H1 (cell line): ENCODE results near the gene VPS26B. TPM values are rescaled to one million over a fixed set of nuclear protein-coding genes. Genes with fewer than 3 reads are reported as not detected.

Source experiments
- CTCF ChIA-PET: fragments of 300-600 bp; sonication (Branson Sonifier 250); formaldehyde crosslinking; loops from one replicate; lab custom pipeline; 2021; ENCODE audit not compliant: partially characterized antibody; lab: Charles Lee
- POLR2A ChIA-PET: fragments of 300-600 bp; sonication (Branson Sonifier 250); formaldehyde crosslinking; loops from one replicate; lab custom pipeline; 2021; ENCODE audit warnings: inconsistent platforms; ENCODE audit not compliant: partially characterized antibody; lab: Charles Lee
- DNase-seq, 2 experiments: peaks; one replicate each; pipeline versions ENCODE4 v3.0.0 to v3.0.0-alpha.2; 2010 to 2022; ENCODE audit warnings: low spot score in 2 of 2, low read depth in 1 of 2, mixed read lengths in 1 of 2
- FAIRE-seq: peaks from 2 replicates; lab custom pipeline; 2011; peaks lifted over from hg19 to GRCh38; lab: Jason Lieb, UNC
- H2AFZ ChIP-seq: 2 replicates; pipeline ENCODE4 v1.8.1; 2012; ENCODE audit warnings: low read length, inconsistent platforms
- H2AK5ac ChIP-seq: 2 replicates; pipeline ENCODE4 v1.6.1; 2013; ENCODE audit warnings: low read depth, low read length
- H2BK120ac ChIP-seq: replicated peaks from 2 replicates; pipeline ENCODE3; 2013; ENCODE audit warnings: low read depth, low read length, inconsistent platforms
- H2BK12ac ChIP-seq: 2 replicates; pipeline ENCODE4 v1.6.1; 2013; ENCODE audit warnings: low read depth, low read length
- H2BK15ac ChIP-seq: 2 replicates; pipeline ENCODE4 v1.6.1; 2013; ENCODE audit warnings: low read length
- H2BK20ac ChIP-seq: 2 replicates; pipeline ENCODE4 v1.6.1; 2013; ENCODE audit warnings: low read length
- H2BK5ac ChIP-seq: 2 replicates; pipeline ENCODE4 v1.6.1; 2013; ENCODE audit warnings: low read depth, low read length
- H3K14ac ChIP-seq: 2 replicates; pipeline ENCODE4 v1.6.1; 2013; ENCODE audit warnings: inconsistent platforms; ENCODE audit not compliant: insufficient read length
- H3K18ac ChIP-seq: 2 replicates; pipeline ENCODE4 v1.6.1; 2013; ENCODE audit warnings: low read length; ENCODE audit errors: extremely low read depth
- H3K23ac ChIP-seq: 2 replicates; pipeline ENCODE4 v1.6.1; 2013; ENCODE audit warnings: inconsistent platforms; ENCODE audit not compliant: insufficient read length
- H3K23me2 ChIP-seq: 2 replicates; pipeline ENCODE4 v1.6.1; 2013; ENCODE audit warnings: low read depth, low read length
- H3K27ac ChIP-seq: 2 replicates; pipeline ENCODE4 v1.6.1; 2011; ENCODE audit warnings: low read depth, low read length, inconsistent platforms
- H3K27me3 ChIP-seq, 4 experiments: replicated peaks in 1 of 4; 1 replicate in 1 of 4; 2 replicates in 3 of 4; pipeline versions ENCODE4 v1.6.1 to v1.8.1; 2011 to 2013; ENCODE audit warnings: low read length in 3 of 4, mild to moderate bottlenecking in 3 of 4, inconsistent platforms in 2 of 4, mixed read lengths in 2 of 4, moderate library complexity in 1 of 4; ENCODE audit not compliant: control insufficient read depth in 3 of 4, insufficient read depth in 3 of 4; ENCODE audit errors: extremely low read depth in 1 of 4
- H3K36me3 ChIP-seq, 4 experiments: 2 replicates each; pipeline versions ENCODE4 v1.6.1 to v1.8.1; 2011 to 2013; ENCODE audit warnings: mild to moderate bottlenecking in 4 of 4, low read length in 3 of 4, moderate library complexity in 2 of 4, control low read depth in 1 of 4, inconsistent platforms in 1 of 4; ENCODE audit not compliant: insufficient read depth in 4 of 4, control insufficient read depth in 2 of 4
- H3K4ac ChIP-seq: replicated peaks from 2 replicates; pipeline ENCODE3; 2013; ENCODE audit warnings: low read length, low read depth, mixed read lengths, inconsistent platforms; ENCODE audit not compliant: insufficient read length
- H3K4me1 ChIP-seq, 4 experiments: replicated peaks in 1 of 4; 1 replicate in 1 of 4; 2 replicates in 3 of 4; pipeline versions ENCODE4 v1.6.1 to v1.8.1; 2011 to 2013; ENCODE audit warnings: low read length in 3 of 4, inconsistent platforms in 2 of 4, mixed read lengths in 1 of 4; ENCODE audit not compliant: insufficient read depth in 4 of 4, control insufficient read depth in 3 of 4
- H3K4me2 ChIP-seq, 2 experiments: 2 replicates each; pipeline versions ENCODE4 v1.6.1 to v1.8.1; 2011 to 2013; ENCODE audit warnings: low read depth in 2 of 2, low read length in 2 of 2, control low read depth in 1 of 2, inconsistent platforms in 1 of 2, mild to moderate bottlenecking in 1 of 2; ENCODE audit not compliant: insufficient read depth in 1 of 2
- H3K4me3 ChIP-seq, 4 experiments: fragments of 200-600, 300-600 bp in 1 of 4; sonication (generic), shearing (Covaris generic), sonication (Bioruptor Twin) in 1 of 4; 2 replicates each; pipeline versions ENCODE4 v1.5.1 to v1.8.1; 2011 to 2016; ENCODE audit warnings: low read length in 4 of 4, low read depth in 3 of 4, control low read depth in 2 of 4, inconsistent platforms in 2 of 4, mild to moderate bottlenecking in 2 of 4, mixed read lengths in 1 of 4, moderate library complexity in 1 of 4; ENCODE audit not compliant: insufficient read depth in 2 of 4; ENCODE audit errors: extremely low read depth in 1 of 4
- H3K56ac ChIP-seq: replicated peaks from 2 replicates; pipeline ENCODE3; 2013; ENCODE audit warnings: low read depth, mild to moderate bottlenecking, mixed read lengths, low read length, inconsistent platforms; ENCODE audit not compliant: insufficient read length
- H3K79me1 ChIP-seq: 2 replicates; pipeline ENCODE4 v1.6.1; 2013; ENCODE audit warnings: low read depth, low read length, control low read depth
- H3K79me2 ChIP-seq, 2 experiments: 2 replicates each; pipeline versions ENCODE4 v1.6.1 to v1.8.1; 2012 to 2013; ENCODE audit warnings: low read length in 2 of 2, mild to moderate bottlenecking in 2 of 2, inconsistent platforms in 1 of 2; ENCODE audit not compliant: insufficient read depth in 2 of 2, control insufficient read depth in 1 of 2
- H3K9ac ChIP-seq, 4 experiments: replicated peaks in 1 of 4; 1 replicate in 1 of 4; 2 replicates in 3 of 4; pipeline versions ENCODE4 v1.6.1 to v1.8.1; 2011 to 2013; ENCODE audit warnings: low read depth in 3 of 4, low read length in 3 of 4, control low read depth in 2 of 4, mild to moderate bottlenecking in 2 of 4, moderate library complexity in 2 of 4, inconsistent platforms in 1 of 4; ENCODE audit errors: extremely low read depth in 1 of 4
- H3K9me3 ChIP-seq, 2 experiments: 2 replicates each; pipeline versions ENCODE4 v1.6.1 to v1.8.1; 2012 to 2013; ENCODE audit warnings: mild to moderate bottlenecking in 2 of 2, moderate library complexity in 2 of 2, control low read depth in 1 of 2, inconsistent platforms in 1 of 2, low read depth in 1 of 2, low read length in 1 of 2, mixed read lengths in 1 of 2; ENCODE audit not compliant: insufficient read depth in 2 of 2
- H4K20me1 ChIP-seq, 2 experiments: replicated peaks in 1 of 2; 2 replicates each; pipeline versions ENCODE3 to v1.8.1; 2011 to 2013; ENCODE audit warnings: inconsistent platforms in 2 of 2, low read length in 2 of 2, mild to moderate bottlenecking in 1 of 2; ENCODE audit not compliant: insufficient read depth in 2 of 2, control insufficient read depth in 1 of 2
- H4K5ac ChIP-seq: 2 replicates; pipeline ENCODE4 v1.6.1; 2013; ENCODE audit warnings: low read length, low read depth, mixed read lengths, inconsistent platforms; ENCODE audit not compliant: insufficient read length
- H4K8ac ChIP-seq: 2 replicates; pipeline ENCODE4 v1.8.0; 2013; ENCODE audit warnings: mild to moderate bottlenecking, moderate library complexity, low read length, inconsistent platforms; ENCODE audit not compliant: insufficient read depth; ENCODE audit errors: extremely low read depth
- H4K91ac ChIP-seq: replicated peaks from 2 replicates; pipeline ENCODE3; 2013; ENCODE audit warnings: low read length, mixed read lengths, inconsistent platforms; ENCODE audit not compliant: insufficient read length
- CBX5 ChIP-seq: fragments of 300-800, 300-1000 bp; sonication (generic); IDR thresholded peaks from 2 replicates; pipeline ENCODE4 v1.7.1; 2016; ENCODE audit warnings: antibody characterized with exemption, low read length, low read depth
- CTCF ChIP-seq, 3 experiments: IDR thresholded peaks; 1 replicate in 2 of 3; 2 replicates in 1 of 3; pipeline versions ENCODE4 v1.5.1 to v1.6.1; 2011; ENCODE audit warnings: low read length in 3 of 3, mild to moderate bottlenecking in 3 of 3, inconsistent platforms in 2 of 3, low read depth in 1 of 3, moderate library complexity in 1 of 3; ENCODE audit not compliant: insufficient read depth in 1 of 3; ENCODE audit errors: control extremely low read depth in 1 of 3
- E2F6 ChIP-seq: IDR thresholded peaks from 2 replicates; pipeline ENCODE4 v1.6.1; 2012; ENCODE audit warnings: inconsistent platforms
- EP300 ChIP-seq, 2 experiments: IDR thresholded peaks; 1 replicate in 1 of 2; 2 replicates in 1 of 2; pipeline ENCODE4 v1.6.1; 2011 to 2012; ENCODE audit warnings: low read depth in 2 of 2, low read length in 2 of 2, mild to moderate bottlenecking in 2 of 2, borderline replicate concordance in 1 of 2, inconsistent platforms in 1 of 2, moderate library complexity in 1 of 2
- FOSL1 ChIP-seq: IDR thresholded peaks from 2 replicates; pipeline ENCODE4 v1.6.1; 2011; ENCODE audit warnings: mild to moderate bottlenecking, low read depth, low read length, moderate library complexity; ENCODE audit not compliant: insufficient read depth
- JUN ChIP-seq: IDR thresholded peaks from 2 replicates; pipeline ENCODE4 v1.6.1; 2011; ENCODE audit warnings: low read depth, mild to moderate bottlenecking, improper control_type of control experiment, low read length
- RNF2 ChIP-seq: fragments of 200-900, 300-1000 bp; sonication (generic); IDR thresholded peaks from 2 replicates; pipeline ENCODE4 v1.7.1; 2016; ENCODE audit warnings: borderline replicate concordance, low read depth, mild to moderate bottlenecking, antibody characterized with exemption, low read length; ENCODE audit not compliant: poor library complexity, severe bottlenecking; ENCODE audit errors: missing control alignments
- YY1 ChIP-seq: IDR thresholded peaks from 2 replicates; pipeline ENCODE4 v1.6.1; 2011; ENCODE audit warnings: low read depth, mild to moderate bottlenecking, low read length
- WGBS, 2 experiments: shearing (Covaris generic) in 1 of 2; methylation state at CpG; one replicate each; pipeline versions ENCODE4 v1.1.6 to v1.1.7; 2013 to 2015; ENCODE audit warnings: low lambda C conversion rate in 2 of 2, mixed read lengths in 2 of 2, inconsistent platforms in 1 of 2, low coverage in 1 of 2, missing lambda C conversion rate in 1 of 2; ENCODE audit not compliant: insufficient replicate concordance in 2 of 2, insufficient coverage in 1 of 2, insufficient read length in 1 of 2; ENCODE audit errors: extremely low coverage in 1 of 2, missing lambda C conversion rate in 1 of 2; 5-methylcytosine and 5-hydroxymethylcytosine counted together
- polyA plus RNA-seq, 7 experiments: library from polyadenylated mRNA; depleted of rRNA in 3 of 7; stranded (reverse) in 5 of 7; unstranded in 2 of 7; fragments of >200 nt in 5 of 7; fragments of 200-250 nt in 2 of 7; gene quantifications; 1 replicate in 5 of 7; 2 replicates in 1 of 7; 4 replicates in 1 of 7; pipeline versions ENCODE4 v1.2.1 to v1.2.3, GENCODE V29; 2011 to 2013; ENCODE audit warnings: missing spikeins in 2 of 7, mixed read lengths in 2 of 7
- total RNA-seq: library from RNA; stranded (reverse); fragmentation: NEBNext Ultra II Directional; extraction: Animal tissue kit (Norgen Biotek cat#: 25700); gene quantifications from 2 replicates; pipeline ENCODE4 v1.2.1, GENCODE V29; 2021

Gene VPS26B
- total and polyA plus RNA-seq, 2 of the 8 experiments (the other 6 are each of a cell fraction or from before 2014, with no cell fraction given), result 18.3 to 27.0 TPM

DNA sequence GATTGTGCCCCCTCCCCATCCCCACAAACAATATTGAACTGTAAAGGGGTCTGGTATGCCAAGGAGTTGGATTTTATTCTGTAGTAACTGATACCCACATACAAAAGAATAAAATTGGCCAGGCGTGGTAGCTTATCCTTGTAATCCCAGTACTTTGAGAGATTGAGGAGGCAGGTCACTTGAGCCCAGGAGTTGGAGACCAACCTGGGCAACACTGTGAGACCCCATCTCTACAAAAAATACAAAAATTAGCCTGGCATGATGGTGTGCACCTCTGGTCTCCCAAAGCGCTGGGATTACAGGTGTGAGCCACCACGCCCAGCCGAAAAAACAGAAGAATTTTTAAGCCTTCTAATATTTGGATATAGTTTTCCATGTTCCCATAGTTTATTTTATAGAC, 47.5 kb downstream of the VPS26B start:
- POLR2A ChIA-PET, result interaction anchor here (0.6 to 1.5 kb wide), 4 partner anchors 9 to 35 kb away, joined by 3 to 4 read pairs (median 4); no protein-coding TSS in a partner anchor
- H3K79me1 ChIP-seq, result peaks cover 3% of the 10 kb centered on the region; the same call in 1 of the 2 replicates
- H4K20me1 ChIP-seq, result no peaks in the 10 kb centered on the region
- WGBS, 2 experiments, result 75% methylated on average over 4 of the region's 4 CpGs; no CpG with 5 or more reads in 1 of the 2 experiments
- no peaks in the 10 kb centered on the region for H3K36me3 ChIP-seq
- H3K56ac ChIP-seq, result no peak overlapping the region
- H3K27ac ChIP-seq, result no peak overlapping the region; the same call in 1 of the 2 replicates
- H4K91ac ChIP-seq, result peak overlapping the region; percentile 79
- H3K4ac ChIP-seq, result peak overlapping the region; percentile 6
- peak overlapping the region; percentile 63; the same call in 1 of the 2 replicates for H2BK20ac ChIP-seq
- no peaks in the 10 kb centered on the region for H3K9me3 ChIP-seq
- H3K18ac ChIP-seq, result peak overlapping the region; percentile 96
- peaks cover 0 to 2% (median 0%) of the 10 kb centered on the region in 4 experiments; a peak in 2 of 7 replicates for H3K27me3 ChIP-seq
- peak overlapping the region; percentile 92; the same call in 1 of the 2 replicates for H2BK5ac ChIP-seq
- H2AK5ac ChIP-seq, result no peak overlapping the region
- no peak overlapping the region for H4K5ac ChIP-seq
- peak overlapping the region in 1 of 4 experiments; percentile 90; a peak in 1 of 8 replicates for H3K4me3 ChIP-seq
- DNase-seq (no peak), FAIRE-seq (no peak)
- peaks cover 13% of the 10 kb centered on the region for H3K23me2 ChIP-seq
- H3K14ac ChIP-seq, result no peak overlapping the region
- peak overlapping the region; percentile 90; the same call in 1 of the 2 replicates for H2BK15ac ChIP-seq
- CTCF ChIA-PET, result interaction anchor here (1.0 to 12.0 kb wide), 6 partner anchors 8 to 64 kb away, joined by 3 to 114 read pairs (median 3); no protein-coding TSS in a partner anchor
- H2BK120ac ChIP-seq, result peak overlapping the region; percentile 5
- peaks cover 3 to 75% of the 10 kb centered on the region in 2 experiments; a peak in 3 of 4 replicates for H3K79me2 ChIP-seq
- no peak overlapping the region for H3K9ac ChIP-seq
- H2AFZ ChIP-seq, result no peak overlapping the region
- H3K4me2 ChIP-seq, result peak overlapping the region; percentile 92 to 95
- no peak overlapping the region for H4K8ac ChIP-seq
- H3K4me1 ChIP-seq, result peaks cover 16 to 33% (median 19%) of the 10 kb centered on the region in 4 experiments
- H2BK12ac ChIP-seq, result 0 out of 2 replicates have a peak overlapping the region, but pooled peaks have one; percentile 96
- H3K23ac ChIP-seq, result no peak overlapping the region
- TF ChIP-seq RNF2 (no peak), CTCF (IDR thresholded peaks at IDR 0.05; ENCODE audit: control extremely low read depth in 1 of 3, insufficient read depth in 1 of 3, low read depth in 1 of 3, low read length in 3 of 3) (no peak), FOSL1 (no peak), YY1 (no peak), E2F6 (no peak), CBX5 (no peak), EP300 (IDR thresholded peaks at IDR 0.05; ENCODE audit: borderline replicate concordance in 1 of 2, low read depth in 2 of 2, low read length in 2 of 2) (no peak), JUN (no peak)
